Mesothelial cell of epicardium (in vitro differentiated cells): ENCODE data around the gene C17orf58. TPM values are rescaled to one million over a fixed set of nuclear protein-coding genes. Genes with fewer than 3 reads are reported as not detected.

Experiments
- DNase-seq, 2 experiments: peaks; one replicate each; pipeline ENCODE4 v3.0.0; 2021; ENCODE audit warnings: low spot score in 2 of 2; ENCODE audit not compliant: unreplicated experiment in 2 of 2
- H3K27ac Mint-ChIP-seq: 2 replicates; pipeline ENCODE4 v1.8.0; 2021; ENCODE audit warnings: mixed read lengths
- H3K27me3 Mint-ChIP-seq: 2 replicates; pipeline ENCODE4 v1.8.0; 2021; ENCODE audit warnings: low read depth, mixed read lengths
- H3K36me3 Mint-ChIP-seq: 2 replicates; pipeline ENCODE4 v1.8.0; 2021; ENCODE audit warnings: mixed read lengths
- H3K4me1 Mint-ChIP-seq: 2 replicates; pipeline ENCODE4 v1.8.0; 2021; ENCODE audit warnings: mixed read lengths
- H3K4me3 Mint-ChIP-seq: 2 replicates; pipeline ENCODE4 v1.8.0; 2021; ENCODE audit warnings: mild to moderate bottlenecking, moderate library complexity, mixed read lengths
- H3K9me3 Mint-ChIP-seq: 2 replicates; pipeline ENCODE4 v1.8.0; 2021; ENCODE audit warnings: mixed read lengths
- total RNA-seq: library from RNA; stranded (reverse); gene quantifications from 3 replicates; pipeline ENCODE4 v1.2.1, GENCODE V29; 2021
- TF ChIP-seq, protein P1 (sequence below): fragments of 200-600 bp; sonication (generic); IDR thresholded peaks from one replicate; pipeline ENCODE4 v1.5.0; 2021; ENCODE audit warnings: antibody characterized with exemption; ENCODE audit not compliant: unreplicated experiment

The C17orf58 gene
- total RNA-seq, 1 donor from 2014 or later: 6.6 TPM

DNA sequence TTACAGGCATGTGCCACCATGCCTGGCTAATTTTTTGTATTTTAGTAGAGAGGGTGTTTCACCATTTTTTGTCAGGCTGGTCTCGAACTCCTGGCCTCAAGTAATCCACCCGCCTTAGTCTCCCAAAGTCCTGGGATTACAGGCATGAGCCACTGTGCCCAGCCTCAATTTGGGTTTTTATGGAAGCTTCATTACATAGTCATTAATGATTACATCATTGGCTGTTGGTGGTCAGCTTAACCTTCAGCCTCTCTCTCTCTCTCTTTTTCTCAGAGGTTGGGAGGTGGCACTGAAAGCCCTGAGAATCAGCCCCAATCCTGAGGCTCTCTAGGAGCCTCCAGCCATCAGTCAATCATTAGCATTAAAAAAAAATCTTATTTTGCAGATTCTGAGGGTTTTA is 45.3 kb downstream of the C17orf58 start:
- Mint-ChIP-seq H3K27ac (no peak overlapping the region), H3K36me3 (peaks cover 45% of the 10 kb centered on the region), H3K27me3 (no peaks in the 10 kb centered on the region), H3K4me1 (no peaks in the 10 kb centered on the region), H3K4me3 (no peak overlapping the region), H3K9me3 (no peaks in the 10 kb centered on the region)
- TF ChIP-seq, protein P1, sequence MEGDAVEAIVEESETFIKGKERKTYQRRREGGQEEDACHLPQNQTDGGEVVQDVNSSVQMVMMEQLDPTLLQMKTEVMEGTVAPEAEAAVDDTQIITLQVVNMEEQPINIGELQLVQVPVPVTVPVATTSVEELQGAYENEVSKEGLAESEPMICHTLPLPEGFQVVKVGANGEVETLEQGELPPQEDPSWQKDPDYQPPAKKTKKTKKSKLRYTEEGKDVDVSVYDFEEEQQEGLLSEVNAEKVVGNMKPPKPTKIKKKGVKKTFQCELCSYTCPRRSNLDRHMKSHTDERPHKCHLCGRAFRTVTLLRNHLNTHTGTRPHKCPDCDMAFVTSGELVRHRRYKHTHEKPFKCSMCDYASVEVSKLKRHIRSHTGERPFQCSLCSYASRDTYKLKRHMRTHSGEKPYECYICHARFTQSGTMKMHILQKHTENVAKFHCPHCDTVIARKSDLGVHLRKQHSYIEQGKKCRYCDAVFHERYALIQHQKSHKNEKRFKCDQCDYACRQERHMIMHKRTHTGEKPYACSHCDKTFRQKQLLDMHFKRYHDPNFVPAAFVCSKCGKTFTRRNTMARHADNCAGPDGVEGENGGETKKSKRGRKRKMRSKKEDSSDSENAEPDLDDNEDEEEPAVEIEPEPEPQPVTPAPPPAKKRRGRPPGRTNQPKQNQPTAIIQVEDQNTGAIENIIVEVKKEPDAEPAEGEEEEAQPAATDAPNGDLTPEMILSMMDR: no peak
- no peak for DNase-seq

DNA sequence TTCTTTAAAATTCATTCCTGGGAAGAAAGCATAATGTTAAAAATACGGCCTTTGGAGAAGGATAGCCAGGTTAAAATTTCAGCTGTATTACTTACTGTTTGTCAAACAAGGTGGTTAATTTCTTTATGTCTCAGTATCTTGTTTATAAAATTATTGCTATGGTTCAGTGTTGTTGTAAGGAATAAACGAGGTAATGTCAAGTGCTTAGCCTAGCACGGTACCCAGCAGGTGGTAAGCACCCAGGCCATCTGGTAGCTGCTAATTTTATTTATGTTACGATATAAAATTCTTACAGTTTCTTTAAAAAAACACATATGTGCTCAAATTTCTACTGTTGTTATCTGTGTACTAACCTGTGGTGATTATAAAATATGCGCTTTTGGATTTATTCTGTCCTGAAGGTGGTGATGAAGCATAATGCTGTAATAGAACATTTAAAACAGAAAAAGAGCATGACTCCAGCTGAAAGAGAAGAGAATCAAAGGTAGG is 48.9 kb downstream of the C17orf58 start:
- peaks cover 45% of the 10 kb centered on the region for H3K36me3 Mint-ChIP-seq
- H3K9me3 Mint-ChIP-seq: no peaks in the 10 kb centered on the region

DNA sequence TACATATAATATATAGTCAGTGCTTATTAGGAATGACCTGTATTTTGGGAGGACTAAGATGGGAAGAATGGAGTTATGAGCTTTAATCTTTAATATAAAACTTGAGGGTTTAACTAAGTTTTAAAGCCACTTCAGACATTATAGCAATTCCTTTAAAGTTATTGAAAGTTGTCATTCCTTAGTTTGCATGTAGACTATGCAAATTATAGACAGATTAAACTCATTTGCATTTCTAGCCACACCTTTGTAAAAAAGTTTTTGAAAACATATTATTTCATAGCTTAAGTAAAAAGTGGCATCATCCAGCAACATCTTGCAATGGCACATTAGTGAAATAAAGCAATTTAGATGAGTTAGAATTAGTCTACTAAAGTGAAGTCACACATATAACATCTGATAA is 49.8 kb downstream of the C17orf58 start:
- H3K4me3 Mint-ChIP-seq: no peak overlapping the region
- TF ChIP-seq, protein P1: no peak

More for the DNA sequence above, 48.9 kb downstream of the C17orf58 start:
- Mint-ChIP-seq H3K27ac (no peak overlapping the region), H3K27me3 (no peaks in the 10 kb centered on the region), H3K4me1 (no peaks in the 10 kb centered on the region), H3K4me3 (no peak overlapping the region)
- no peak for DNase-seq
- TF ChIP-seq, protein P1: no peak

DNA sequence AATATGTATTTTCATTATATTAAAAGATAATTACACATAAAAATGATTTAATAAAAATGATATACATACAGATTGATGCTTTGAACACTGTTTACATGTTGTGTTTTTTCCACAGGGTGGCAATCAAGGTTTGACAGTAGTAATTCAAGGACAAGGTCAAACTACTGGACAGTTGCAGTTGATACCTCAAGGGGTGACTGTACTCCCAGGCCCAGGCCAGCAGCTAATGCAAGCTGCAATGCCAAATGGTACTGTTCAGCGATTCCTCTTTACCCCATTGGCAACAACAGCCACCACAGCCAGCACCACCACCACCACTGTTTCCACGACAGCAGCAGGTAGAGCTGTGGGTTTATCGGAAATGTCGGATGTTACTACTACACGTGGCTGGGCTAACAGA is 52.2 kb downstream of the C17orf58 start:
- Mint-ChIP-seq H3K4me3 (no peak overlapping the region), H3K36me3 (peaks cover 61% of the 10 kb centered on the region)

More for the DNA sequence above, 49.8 kb downstream of the C17orf58 start:
- Mint-ChIP-seq H3K9me3 (no peaks in the 10 kb centered on the region), H3K27ac (no peak overlapping the region), H3K36me3 (peaks cover 50% of the 10 kb centered on the region), H3K27me3 (no peaks in the 10 kb centered on the region), H3K4me1 (no peaks in the 10 kb centered on the region)
- DNase-seq: no peak

DNA sequence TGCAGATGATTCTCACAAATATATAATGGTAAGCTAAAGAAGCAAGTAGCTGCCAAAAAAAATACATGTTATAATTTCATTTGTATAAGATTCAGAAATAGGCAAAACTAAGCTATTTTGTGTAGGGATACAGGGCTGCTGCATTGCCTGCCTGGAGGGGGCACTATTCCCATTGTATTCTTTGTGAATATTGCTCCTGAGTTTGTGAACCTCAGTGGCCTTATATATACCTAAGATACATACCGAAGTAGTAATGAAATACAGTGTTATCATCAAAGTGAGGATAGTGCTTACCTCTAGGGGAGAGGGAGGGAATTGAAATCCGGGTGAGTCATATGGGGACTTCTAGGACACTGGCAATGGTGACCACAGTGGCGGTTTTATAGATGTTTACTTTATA is 53.5 kb downstream of the C17orf58 start:
- Mint-ChIP-seq H3K4me3 (no peak overlapping the region), H3K27me3 (no peaks in the 10 kb centered on the region), H3K36me3 (peaks cover 60% of the 10 kb centered on the region), H3K9me3 (no peaks in the 10 kb centered on the region), H3K27ac (no peak overlapping the region), H3K4me1 (no peaks in the 10 kb centered on the region)
- DNase-seq: no peak
- TF ChIP-seq, protein P1: no peak

More for the DNA sequence above, 52.2 kb downstream of the C17orf58 start:
- Mint-ChIP-seq H3K27me3 (no peaks in the 10 kb centered on the region), H3K9me3 (no peaks in the 10 kb centered on the region), H3K27ac (no peak overlapping the region), H3K4me1 (no peaks in the 10 kb centered on the region)
- DNase-seq: no peak
- TF ChIP-seq, protein P1: no peak

Other genes with a start within 250 kb of the C17orf58 start
- 170 to 182 TPM (median 172 TPM) in 3 replicates for gene BPTF, start 171.0 kb downstream of the C17orf58 start, total RNA-seq
- gene KPNA2, start 39.3 kb upstream of the C17orf58 start, total RNA-seq: 99.8 to 101 TPM (median 100 TPM) in 3 replicates